ENCODE measurements around the gene BRD1. TPM values are rescaled to one million over a fixed set of nuclear protein-coding genes. Genes with fewer than 3 reads are reported as not detected.

The BRD1 gene
- total RNA-seq, 4 donors from 2014 or later = 17.9 to 47.4 (median 37.9) TPM

GRCh38 chr22:49787861-49788260 lies 39.8 kb downstream of the BRD1 start:
- no peak for DNase-seq
- TF ChIP-seq CTCF (IDR thresholded peaks at IDR 0.05) (no peak), POLR2A (IDR thresholded peaks at IDR 0.05) (no peak)
- no peaks in the 10 kb centered on the region for H3K27me3 ChIP-seq
- no peak overlapping the region for H3K27ac ChIP-seq
- H3K4me3 ChIP-seq = no peak overlapping the region
- no peaks in the 10 kb centered on the region for H3K9me3 ChIP-seq
- H3K4me1 ChIP-seq = peaks cover 6 to 14% of the 10 kb centered on the region in 2 donors
- intact Hi-C loops (cut with DNase I; ENCODE audit: low total_unique reads) = no loop called here
- no peaks in the 10 kb centered on the region for H3K36me3 ChIP-seq

GRCh38 chr22:49786976-49787706 lies 40.5 kb downstream of the BRD1 start:
- Histone ChIP-seq H3K27me3 (no peaks in the 10 kb centered on the region), H3K27ac (no peak overlapping the region), H3K9me3 (no peaks in the 10 kb centered on the region), H3K4me3 (no peak overlapping the region), H3K4me1 (peaks cover 3 to 13% of the 10 kb centered on the region in 2 donors), H3K36me3 (no peaks in the 10 kb centered on the region)
- intact Hi-C loops (cut with DNase I; ENCODE audit: low total_unique reads) = no loop called here
- TF ChIP-seq CTCF (IDR thresholded peaks at IDR 0.05) = no peak
- TF ChIP-seq POLR2A (IDR thresholded peaks at IDR 0.05) = no peak
- DNase-seq = no peak

- H3K4me3 ChIP-seq = no peak overlapping the region
- TF ChIP-seq POLR2A (IDR thresholded peaks at IDR 0.05) = no peak
- TF ChIP-seq CTCF (IDR thresholded peaks at IDR 0.05) = no peak
- H3K9me3 ChIP-seq = no peaks in the 10 kb centered on the region
- peaks cover 3 to 9% of the 10 kb centered on the region in 2 donors for H3K4me1 ChIP-seq
- no peak overlapping the region for H3K27ac ChIP-seq
- H3K36me3 ChIP-seq = no peaks in the 10 kb centered on the region
- DNase-seq = no peak
- H3K27me3 ChIP-seq = no peaks in the 10 kb centered on the region
- intact Hi-C loops (cut with DNase I; ENCODE audit: low total_unique reads) = no loop called here
Measured at GRCh38 chr22:49785841-49786471, 41.7 kb downstream of the BRD1 start.

GRCh38 chr22:49785046-49785521 lies 42.6 kb downstream of the BRD1 start:
- no peaks in the 10 kb centered on the region for H3K36me3 ChIP-seq
- no peak overlapping the region for H3K27ac ChIP-seq
- no peaks in the 10 kb centered on the region for H3K27me3 ChIP-seq
- DNase-seq = no peak
- peaks cover 3 to 7% of the 10 kb centered on the region in 2 donors for H3K4me1 ChIP-seq
- H3K4me3 ChIP-seq = no peak overlapping the region
- H3K9me3 ChIP-seq = no peaks in the 10 kb centered on the region
- intact Hi-C loops (cut with DNase I; ENCODE audit: low total_unique reads) = no loop called here
- no peak for TF ChIP-seq CTCF (IDR thresholded peaks at IDR 0.05)
- no peak for TF ChIP-seq POLR2A (IDR thresholded peaks at IDR 0.05)

- Histone ChIP-seq H3K9me3 (no peaks in the 10 kb centered on the region), H3K4me3 (no peak overlapping the region), H3K4me1 (peaks cover under 1 to 6% of the 10 kb centered on the region in 2 donors), H3K36me3 (no peaks in the 10 kb centered on the region), H3K27ac (no peak overlapping the region), H3K27me3 (no peaks in the 10 kb centered on the region)
- no peak for DNase-seq
- intact Hi-C loops (cut with DNase I; ENCODE audit: low total_unique reads) = no loop called here
- TF ChIP-seq POLR2A (IDR thresholded peaks at IDR 0.05) (no peak), CTCF (IDR thresholded peaks at IDR 0.05) (no peak)
Measured at GRCh38 chr22:49784630-49784971, 43.1 kb downstream of the BRD1 start.

Data from uterus (tissue), 4 donors.